ENCODE results near the gene DHX9.

Gene DHX9

DNA sequence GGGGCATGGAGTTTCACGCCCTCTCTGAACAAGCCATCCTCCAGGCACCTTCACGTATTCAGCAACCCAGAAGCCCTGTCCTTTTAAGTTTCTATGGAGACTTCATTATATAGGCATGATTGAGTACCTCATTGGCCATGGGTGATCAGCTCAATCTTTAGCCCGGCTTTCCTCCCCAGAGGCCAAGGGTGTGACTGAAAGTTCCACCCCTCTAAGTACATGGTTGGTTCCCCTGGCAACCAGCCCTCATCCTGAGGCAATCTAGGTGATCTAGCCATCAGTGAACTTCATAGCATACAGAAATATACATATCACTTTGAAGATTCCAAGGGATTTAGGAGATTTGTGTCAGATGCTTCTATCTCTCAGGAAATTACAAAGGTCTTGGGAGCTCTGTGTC lies 21.3 kb upstream of the DHX9 start:
- DNase-seq, result no peak
- Mint-ChIP-seq H3K9me3 (no peaks in the 10 kb centered on the region), H3K4me1 (ENCODE audit: low read depth) (peaks cover 4% of the 10 kb centered on the region), H3K27me3 (no peaks in the 10 kb centered on the region), H3K27ac (no peak overlapping the region), H3K4me3 (no peak overlapping the region), H3K36me3 (ENCODE audit: low read depth) (peaks cover 61% of the 10 kb centered on the region)

DNA sequence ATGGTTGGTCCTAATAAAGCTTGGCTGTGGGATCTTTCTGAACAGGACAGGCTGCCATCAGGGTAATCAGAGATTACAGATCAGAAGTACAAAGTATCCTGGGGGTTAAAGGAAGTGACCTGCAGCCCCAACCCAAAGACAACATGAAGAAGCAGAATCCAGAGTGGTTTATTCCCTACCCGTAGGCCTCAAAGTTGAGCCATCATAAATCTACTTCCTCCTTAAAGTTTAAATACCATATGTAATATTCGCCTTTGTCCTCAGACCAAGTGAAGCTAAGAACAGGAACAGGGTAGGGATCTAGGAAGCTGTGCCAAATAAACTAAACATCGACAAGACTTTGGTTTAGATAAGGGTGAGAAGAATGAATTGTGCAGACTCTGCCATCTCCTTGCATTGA lies 15.9 kb upstream of the DHX9 start:
- no peak for DNase-seq
- peaks cover 33% of the 10 kb centered on the region for H3K36me3 Mint-ChIP-seq (ENCODE audit: low read depth)

DNA sequence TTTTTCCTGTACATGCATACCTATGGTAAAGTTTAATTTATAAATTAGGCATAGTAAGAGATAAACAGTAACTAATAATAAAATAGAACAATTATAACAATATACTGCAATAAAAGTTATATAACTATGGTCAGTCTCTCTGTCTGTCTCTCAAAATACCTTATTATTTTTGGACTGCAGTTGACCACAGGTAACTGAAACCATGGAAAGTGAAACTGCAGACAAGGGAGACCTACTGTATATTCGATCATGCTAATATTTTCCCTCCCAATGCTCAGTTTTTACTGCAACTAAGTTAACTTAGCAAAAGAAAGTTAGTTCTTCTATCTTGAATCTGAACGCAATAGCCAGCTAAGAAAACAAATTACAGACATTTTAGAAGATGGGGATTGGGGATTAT lies 12.3 kb upstream of the DHX9 start:
- Mint-ChIP-seq H3K4me1 (ENCODE audit: low read depth) (no peaks in the 10 kb centered on the region), H3K27ac (no peak overlapping the region), H3K4me3 (no peak overlapping the region)

More for the DNA sequence above, 15.9 kb upstream of the DHX9 start:
- H3K27ac Mint-ChIP-seq, result no peak overlapping the region
- peaks cover 4% of the 10 kb centered on the region for H3K4me1 Mint-ChIP-seq (ENCODE audit: low read depth)
- H3K9me3 Mint-ChIP-seq, result no peaks in the 10 kb centered on the region
- H3K27me3 Mint-ChIP-seq, result no peaks in the 10 kb centered on the region
- no peak overlapping the region for H3K4me3 Mint-ChIP-seq

DNA sequence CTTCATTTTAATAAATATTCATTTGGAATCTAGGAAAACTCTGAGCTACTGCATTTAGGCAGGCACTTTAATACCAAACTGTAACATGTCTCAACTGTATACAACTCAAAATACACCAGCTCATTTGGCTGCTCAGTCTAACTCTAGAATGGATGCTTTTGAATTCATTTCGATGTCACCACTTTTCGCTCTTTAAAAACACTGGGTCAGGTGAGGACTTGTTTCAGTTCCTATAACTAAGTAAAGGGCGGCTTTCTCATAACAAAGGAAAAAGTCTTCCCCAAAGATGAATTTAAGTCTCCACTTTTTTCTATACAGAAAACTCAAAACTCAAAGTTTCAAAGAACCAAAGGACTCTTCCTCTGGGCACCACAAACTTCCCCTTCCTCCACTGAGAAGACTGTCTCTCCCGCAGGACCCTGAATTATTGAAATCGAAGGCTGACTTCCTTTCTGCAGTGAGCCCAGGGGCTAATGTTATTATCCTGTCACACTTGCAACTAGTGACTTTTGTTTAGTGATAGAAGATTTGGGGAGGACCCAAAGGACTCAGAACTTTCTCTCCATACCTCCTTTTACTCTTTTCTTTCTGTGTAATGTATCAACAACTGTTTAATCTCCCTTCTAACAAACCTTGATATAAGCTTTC lies 9.7 kb upstream of the DHX9 start:
- H3K27ac Mint-ChIP-seq, result no peak overlapping the region

More for the DNA sequence above, 12.3 kb upstream of the DHX9 start:
- Mint-ChIP-seq H3K9me3 (no peaks in the 10 kb centered on the region), H3K27me3 (no peaks in the 10 kb centered on the region), H3K36me3 (ENCODE audit: low read depth) (peaks cover 14% of the 10 kb centered on the region)
- DNase-seq, result no peak

DNA sequence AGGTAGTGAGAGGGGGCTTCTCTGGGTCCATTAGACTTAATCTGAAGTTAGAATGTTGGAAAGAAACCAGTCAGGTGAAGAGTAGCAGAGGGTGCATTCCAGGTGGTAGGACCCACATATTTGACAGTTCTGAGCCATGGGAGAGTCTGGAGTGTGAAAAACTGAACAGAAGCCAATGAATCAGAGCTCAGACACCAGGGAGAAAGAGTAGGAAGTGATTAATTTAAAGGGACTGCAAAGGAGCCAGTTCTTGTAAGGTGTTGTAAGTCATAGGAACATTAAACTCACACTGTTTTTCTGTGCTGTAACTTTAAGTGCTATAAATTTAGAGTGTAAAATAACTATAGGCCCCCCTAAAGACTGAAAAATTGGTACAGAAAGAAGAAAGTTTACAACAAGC lies 5.9 kb upstream of the DHX9 start:
- Mint-ChIP-seq H3K4me3 (no peak overlapping the region), H3K9me3 (no peaks in the 10 kb centered on the region)
- no peak for DNase-seq

More for the DNA sequence above, 9.7 kb upstream of the DHX9 start:
- no peak for DNase-seq
- Mint-ChIP-seq H3K9me3 (no peaks in the 10 kb centered on the region), H3K4me3 (no peak overlapping the region), H3K27me3 (no peaks in the 10 kb centered on the region), H3K36me3 (ENCODE audit: low read depth) (peaks cover 11% of the 10 kb centered on the region), H3K4me1 (ENCODE audit: low read depth) (no peaks in the 10 kb centered on the region)

DNA sequence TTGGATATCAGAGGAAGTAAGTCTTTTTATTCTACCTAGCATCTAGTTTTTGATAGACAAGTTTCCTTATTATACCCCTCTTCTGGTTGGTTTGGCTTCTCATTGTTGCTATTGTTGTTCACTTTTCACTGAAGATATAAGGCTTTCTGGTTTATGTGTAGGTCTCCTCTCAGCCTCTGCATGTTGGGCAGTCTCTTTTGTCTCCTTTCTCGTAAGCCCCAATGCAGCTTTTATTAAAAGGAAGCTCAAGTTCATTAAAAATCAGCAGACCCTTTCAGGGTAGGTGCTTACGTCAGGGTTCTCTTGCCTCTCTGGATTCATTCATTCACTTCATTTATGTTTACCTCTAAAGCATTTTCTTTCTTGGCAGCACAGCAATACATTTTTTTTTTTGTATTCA lies 4.8 kb upstream of the DHX9 start:
- H3K4me3 Mint-ChIP-seq, result no peak overlapping the region
- no peaks in the 10 kb centered on the region for H3K27me3 Mint-ChIP-seq
- DNase-seq, result no peak
- H3K9me3 Mint-ChIP-seq, result no peaks in the 10 kb centered on the region
- peaks cover 4% of the 10 kb centered on the region for H3K4me1 Mint-ChIP-seq (ENCODE audit: low read depth)
- H3K27ac Mint-ChIP-seq, result no peak overlapping the region
- H3K36me3 Mint-ChIP-seq (ENCODE audit: low read depth), result peaks cover 5% of the 10 kb centered on the region

More for the DNA sequence above, 5.9 kb upstream of the DHX9 start:
- no peaks in the 10 kb centered on the region for H3K4me1 Mint-ChIP-seq (ENCODE audit: low read depth)
- H3K27ac Mint-ChIP-seq, result no peak overlapping the region
- H3K36me3 Mint-ChIP-seq (ENCODE audit: low read depth), result peaks cover 3% of the 10 kb centered on the region
- no peaks in the 10 kb centered on the region for H3K27me3 Mint-ChIP-seq

DNA sequence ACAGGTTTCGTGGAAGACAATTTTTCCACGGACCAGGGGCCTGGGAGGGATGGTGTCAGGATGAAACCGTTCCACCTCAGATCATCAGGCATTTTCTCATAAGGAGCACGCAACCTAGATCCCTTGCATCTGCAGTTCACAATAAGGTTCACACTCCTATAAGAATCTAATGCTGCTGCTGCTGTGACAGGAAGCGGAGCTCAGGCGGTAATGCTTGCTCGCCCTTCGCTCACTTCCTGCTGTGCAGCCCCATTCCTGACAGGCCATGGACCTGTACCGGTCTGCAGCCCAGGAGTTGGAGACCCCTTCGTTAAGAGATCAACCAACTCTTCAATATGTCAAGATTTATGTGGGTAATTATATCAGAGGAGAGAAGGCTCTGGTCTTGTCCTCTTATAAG lies 3.3 kb upstream of the DHX9 start:
- peaks cover 19% of the 10 kb centered on the region for H3K36me3 Mint-ChIP-seq (ENCODE audit: low read depth)
- no peak overlapping the region for H3K27ac Mint-ChIP-seq
- no peaks in the 10 kb centered on the region for H3K27me3 Mint-ChIP-seq
- DNase-seq, result no peak
- no peak overlapping the region for H3K4me3 Mint-ChIP-seq
- peaks cover 9% of the 10 kb centered on the region for H3K4me1 Mint-ChIP-seq (ENCODE audit: low read depth)
- no peaks in the 10 kb centered on the region for H3K9me3 Mint-ChIP-seq

DNA sequence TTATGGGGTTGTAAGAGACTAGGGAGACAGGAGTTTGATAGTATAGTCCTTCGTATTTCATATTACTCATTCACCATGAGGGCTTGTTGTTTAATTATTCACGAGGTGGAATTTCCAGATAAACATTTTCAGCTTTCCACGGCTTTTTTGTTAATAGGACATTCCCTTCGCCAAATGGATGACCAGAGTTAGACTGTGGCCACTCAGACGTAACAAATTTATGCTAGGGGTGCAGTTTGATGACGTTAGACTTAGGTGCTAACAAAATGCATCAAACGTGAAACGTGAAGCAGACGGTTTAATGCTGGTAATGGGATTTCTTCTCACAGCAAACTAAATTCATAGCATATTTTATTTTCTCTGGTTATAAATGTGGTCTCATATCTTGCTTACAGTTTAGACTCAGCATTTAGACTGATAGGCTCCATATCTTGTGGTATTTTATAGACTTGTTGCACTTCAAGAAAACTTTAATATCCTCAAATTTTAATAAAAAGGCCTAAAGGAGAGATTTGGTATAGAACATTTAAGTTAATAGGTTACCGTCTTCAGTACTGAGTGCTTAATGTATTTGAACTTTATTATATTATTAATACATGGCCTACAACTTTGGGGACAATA lies 2.3 kb downstream of the DHX9 start:
- H3K9me3 Mint-ChIP-seq, result no peaks in the 10 kb centered on the region
- peaks cover 76% of the 10 kb centered on the region for H3K36me3 Mint-ChIP-seq (ENCODE audit: low read depth)
- H3K27me3 Mint-ChIP-seq, result no peaks in the 10 kb centered on the region
- peak overlapping the region; percentile 98 for H3K27ac Mint-ChIP-seq
- peak overlapping the region; percentile 95 for H3K4me3 Mint-ChIP-seq
- H3K4me1 Mint-ChIP-seq (ENCODE audit: low read depth), result peaks cover 61% of the 10 kb centered on the region
- DNase-seq, result no peak

DNA sequence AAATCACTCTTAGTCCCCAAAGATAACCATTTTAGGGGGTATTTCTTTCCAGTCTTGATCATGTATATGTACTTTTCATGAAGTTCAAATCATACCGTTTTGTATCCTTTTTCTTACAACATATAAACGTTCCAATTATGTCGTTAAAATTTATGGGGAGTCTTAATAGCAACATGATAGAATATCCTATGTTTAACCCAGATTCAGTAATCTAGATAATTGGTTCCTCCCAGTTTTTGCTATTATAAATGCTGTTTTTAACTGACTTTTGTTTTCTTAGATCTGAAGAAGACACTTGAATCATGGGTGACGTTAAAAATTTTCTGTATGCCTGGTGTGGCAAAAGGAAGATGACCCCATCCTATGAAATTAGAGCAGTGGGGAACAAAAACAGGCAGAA lies 3.1 kb downstream of the DHX9 start:
- Mint-ChIP-seq H3K9me3 (no peaks in the 10 kb centered on the region), H3K4me1 (ENCODE audit: low read depth) (peaks cover 69% of the 10 kb centered on the region), H3K27me3 (no peaks in the 10 kb centered on the region), H3K27ac (peak overlapping the region; percentile 63), H3K36me3 (ENCODE audit: low read depth) (peaks cover 83% of the 10 kb centered on the region), H3K4me3 (peak overlapping the region; percentile 95)
- no peak for DNase-seq

DNA sequence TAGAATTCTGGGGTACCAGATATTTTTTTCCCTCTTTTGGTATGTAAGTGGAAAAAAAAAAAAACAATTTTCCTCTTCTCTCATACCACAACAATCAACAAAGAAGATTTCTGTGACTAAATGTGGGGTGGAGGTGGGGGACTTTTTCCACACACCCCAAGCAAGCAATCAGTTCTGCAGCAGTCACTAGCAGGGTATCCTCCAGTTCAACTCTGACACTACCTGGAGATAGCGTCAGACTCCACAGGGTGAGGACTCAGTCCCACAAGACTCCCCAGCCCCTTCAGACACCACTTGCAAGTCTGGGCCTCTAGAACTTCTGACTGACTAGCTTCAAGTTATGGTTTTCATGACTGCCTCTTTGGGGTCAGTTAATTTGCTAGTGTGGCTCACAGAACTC lies 6.2 kb downstream of the DHX9 start:
- H3K9me3 Mint-ChIP-seq, result no peaks in the 10 kb centered on the region
- H3K36me3 Mint-ChIP-seq (ENCODE audit: low read depth), result peaks cover 100% of the 10 kb centered on the region
- H3K4me1 Mint-ChIP-seq (ENCODE audit: low read depth), result peaks cover 94% of the 10 kb centered on the region
- peak overlapping the region; percentile 57 for H3K4me3 Mint-ChIP-seq
- H3K27me3 Mint-ChIP-seq, result no peaks in the 10 kb centered on the region
- DNase-seq, result no peak
- H3K27ac Mint-ChIP-seq, result peak overlapping the region; percentile 69

DNA sequence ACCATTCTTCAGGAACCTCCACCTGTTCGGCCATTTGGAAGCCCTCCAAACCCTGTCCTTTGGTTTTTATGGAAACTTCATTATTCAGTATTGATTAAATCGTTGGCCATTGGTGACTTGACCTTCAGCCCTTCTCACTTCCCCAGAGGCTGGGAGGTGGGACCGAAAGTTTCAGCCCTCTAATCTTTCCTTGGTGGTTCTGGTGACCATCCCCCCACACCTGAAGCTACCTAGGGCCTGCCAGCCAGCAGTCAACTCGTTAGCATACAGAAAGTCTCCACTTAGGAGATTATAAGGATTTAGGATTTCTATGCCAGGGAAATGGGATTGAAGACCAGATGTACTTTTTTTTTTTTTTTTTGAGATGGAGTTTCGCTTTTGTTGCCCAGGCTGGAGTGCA lies 6.7 kb downstream of the DHX9 start:
- H3K4me3 Mint-ChIP-seq, result no peak overlapping the region
- H3K27me3 Mint-ChIP-seq, result no peaks in the 10 kb centered on the region
- H3K9me3 Mint-ChIP-seq, result no peaks in the 10 kb centered on the region
- H3K4me1 Mint-ChIP-seq (ENCODE audit: low read depth), result peaks cover 93% of the 10 kb centered on the region
- no peak for DNase-seq
- H3K27ac Mint-ChIP-seq, result peak overlapping the region; percentile 69
- peaks cover 98% of the 10 kb centered on the region for H3K36me3 Mint-ChIP-seq (ENCODE audit: low read depth)

DNA sequence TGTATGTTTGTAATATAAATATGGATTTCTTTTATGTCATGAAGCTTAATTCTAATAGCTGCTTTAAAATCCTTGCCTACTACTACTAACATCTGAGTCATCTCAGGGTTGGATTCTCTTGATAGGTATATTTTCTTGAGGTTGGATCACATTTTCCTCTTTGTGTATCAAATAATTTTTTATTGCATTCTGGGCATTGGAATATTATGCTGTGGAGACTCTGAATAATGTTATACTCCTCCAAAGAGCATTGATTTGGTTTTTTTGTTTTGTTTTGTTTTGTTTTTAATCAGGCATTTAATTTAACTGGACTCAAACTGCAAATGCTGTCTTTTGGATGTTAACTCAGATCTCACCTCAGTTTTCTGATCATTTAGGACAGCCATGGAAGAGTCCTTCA lies 8.0 kb downstream of the DHX9 start:
- H3K4me3 Mint-ChIP-seq, result no peak overlapping the region
- no peaks in the 10 kb centered on the region for H3K9me3 Mint-ChIP-seq
- no peak for DNase-seq
- H3K27ac Mint-ChIP-seq, result peak overlapping the region; percentile 83
- H3K4me1 Mint-ChIP-seq (ENCODE audit: low read depth), result peaks cover 94% of the 10 kb centered on the region
- H3K36me3 Mint-ChIP-seq (ENCODE audit: low read depth), result peaks cover 98% of the 10 kb centered on the region
- H3K27me3 Mint-ChIP-seq, result no peaks in the 10 kb centered on the region

DNA sequence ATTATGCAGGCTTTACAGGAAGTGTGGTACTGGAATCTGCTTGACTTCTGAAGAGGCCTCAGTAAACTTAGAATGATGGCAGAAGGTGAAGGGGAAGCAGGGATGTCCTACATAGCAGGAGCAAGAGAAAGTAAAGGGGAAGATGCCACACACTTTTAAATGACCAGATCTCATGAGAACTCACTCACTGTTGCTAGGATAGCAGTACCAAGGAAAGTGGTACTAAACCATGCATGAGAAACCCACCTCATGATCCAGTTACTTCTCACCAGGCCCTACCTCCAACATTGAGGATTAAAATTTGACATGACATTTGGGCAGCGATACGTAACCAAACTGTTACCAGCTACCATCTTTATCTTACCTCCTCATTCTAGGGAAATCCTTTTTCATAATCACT lies 9.6 kb downstream of the DHX9 start:
- Mint-ChIP-seq H3K27ac (peak overlapping the region; percentile 83), H3K9me3 (no peaks in the 10 kb centered on the region), H3K4me1 (ENCODE audit: low read depth) (peaks cover 81% of the 10 kb centered on the region), H3K27me3 (no peaks in the 10 kb centered on the region), H3K4me3 (no peak overlapping the region), H3K36me3 (ENCODE audit: low read depth) (peaks cover 98% of the 10 kb centered on the region)
- DNase-seq, result no peak

DNA sequence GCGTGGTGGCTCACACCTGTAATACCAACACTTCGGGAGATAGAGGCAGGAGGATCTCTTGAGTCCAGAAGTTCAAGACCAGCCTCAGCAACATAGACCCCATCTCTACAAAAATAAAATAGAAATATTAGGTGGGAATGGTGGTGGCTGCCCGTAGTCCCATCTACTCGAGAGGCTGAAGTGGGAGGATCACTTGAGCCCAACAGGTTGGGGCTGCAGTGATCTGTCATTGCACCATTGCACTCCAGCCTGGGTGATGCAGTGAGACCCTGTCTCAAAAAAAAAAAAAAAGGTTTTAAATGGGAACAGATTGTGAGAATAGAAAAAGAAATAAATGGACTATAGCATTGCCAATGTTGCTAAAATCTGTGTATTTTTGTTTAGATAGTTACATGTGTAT lies 11.2 kb downstream of the DHX9 start:
- DNase-seq, result no peak
- peaks cover 68% of the 10 kb centered on the region for H3K4me1 Mint-ChIP-seq (ENCODE audit: low read depth)
- H3K9me3 Mint-ChIP-seq, result no peaks in the 10 kb centered on the region

DNA sequence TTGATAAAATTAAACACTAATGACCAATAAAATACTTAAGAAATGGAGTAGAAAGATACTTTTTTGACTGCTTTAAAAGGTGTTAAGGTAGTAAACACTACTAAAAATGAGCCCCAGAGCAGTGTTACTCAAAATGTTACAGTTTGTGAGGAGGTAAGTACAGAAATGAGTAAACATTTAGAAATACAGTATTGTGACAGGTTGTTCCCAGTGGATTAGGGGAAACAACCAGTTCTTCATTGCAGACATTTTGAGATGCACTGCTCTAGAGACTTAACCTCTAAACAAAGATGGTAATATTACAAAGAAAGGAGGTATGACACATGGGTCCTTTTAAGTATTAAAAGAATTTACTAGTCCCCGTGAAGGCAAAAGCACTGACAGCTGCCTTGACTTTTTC lies 12.7 kb downstream of the DHX9 start:
- Mint-ChIP-seq H3K4me3 (no peak overlapping the region), H3K27ac (peak overlapping the region; percentile 74), H3K9me3 (no peaks in the 10 kb centered on the region), H3K4me1 (ENCODE audit: low read depth) (peaks cover 53% of the 10 kb centered on the region), H3K36me3 (ENCODE audit: low read depth) (peaks cover 98% of the 10 kb centered on the region), H3K27me3 (no peaks in the 10 kb centered on the region)
- DNase-seq, result no peak

More for the DNA sequence above, 11.2 kb downstream of the DHX9 start:
- peak overlapping the region; percentile 37 for H3K27ac Mint-ChIP-seq
- peaks cover 98% of the 10 kb centered on the region for H3K36me3 Mint-ChIP-seq (ENCODE audit: low read depth)
- H3K4me3 Mint-ChIP-seq, result no peak overlapping the region
- H3K27me3 Mint-ChIP-seq, result no peaks in the 10 kb centered on the region

All from activated T-cell treated with anti-CD3 and anti-CD28 coated beads, Interleukin-2, amount 50 U/mL, for 24 hours (primary cell).